Measurements from ENCODE around the gene SMC1A.

DNA sequence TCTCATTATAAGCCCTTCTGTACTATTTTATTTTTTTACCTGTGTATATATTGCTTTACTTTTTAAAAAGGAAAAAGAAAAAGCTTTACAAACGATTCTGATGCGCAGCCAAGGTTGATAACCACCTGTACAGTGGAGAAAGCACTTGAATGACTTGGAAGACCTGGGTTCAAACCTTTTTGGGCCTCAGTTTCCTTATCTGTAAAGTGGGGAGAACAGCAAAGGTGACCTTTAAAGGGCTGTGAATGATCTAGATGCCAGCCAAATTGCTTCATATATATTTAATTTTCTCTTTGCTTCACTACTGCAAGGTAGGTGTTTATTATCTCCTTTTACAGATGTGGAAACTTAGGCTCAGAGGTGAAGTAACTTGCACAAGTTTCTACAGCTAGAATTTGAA is 45.0 kb downstream of the SMC1A start:
- TF ChIP-seq POLR2A (IDR thresholded peaks at IDR 0.05) (no peak), POLR2AphosphoS5 (IDR thresholded peaks at IDR 0.05) (no peak)
